HTERT RPE-1 (cell line): ENCODE data around the gene SRSF10.
"Not testable (repeated sequence)": the region's sequence is repeated elsewhere in the genome, so short reads cannot be mapped to it uniquely, and the experiment has no call there.

Experiments used
- in situ Hi-C: fragments of 300-500 bp; cut with MboI; formaldehyde crosslinking; loops from 4 replicates; pipeline ENCODE4 v1.14.3; 2020; ENCODE audit warnings: low sequenced_read_pairs

The SRSF10 gene

GRCh38 chr1:23999156-23999671, 19.1 kb upstream of the SRSF10 start:
- in situ Hi-C loops, result no loop called here

DNA sequence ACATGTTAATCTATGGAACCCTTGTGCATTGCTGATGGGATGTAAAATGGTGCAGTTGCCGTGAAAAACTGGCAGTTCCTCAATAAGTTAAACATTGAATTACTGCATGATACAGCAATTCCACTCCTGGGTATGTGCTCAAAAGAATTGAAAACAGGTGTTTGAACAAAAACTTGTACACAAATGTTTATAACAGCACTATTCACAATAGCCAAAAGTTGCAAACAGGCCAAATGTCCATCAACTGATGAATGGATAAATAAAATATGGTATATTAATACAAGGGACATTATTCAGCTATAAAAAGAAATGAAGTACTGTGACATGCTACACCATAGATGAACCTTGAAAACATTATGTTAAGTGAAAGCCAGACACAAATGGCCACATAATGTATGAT, 17.7 kb upstream of the SRSF10 start:
- in situ Hi-C loops, result no loop called here

GRCh38 chr1:23996700-23997229, 16.6 kb upstream of the SRSF10 start:
- in situ Hi-C loops, result no loop called here

- in situ Hi-C loops, result no loop called here
Observed at GRCh38 chr1:23995431-23995837, 15.3 kb upstream of the SRSF10 start.

- in situ Hi-C loops, result not testable (repeated sequence)
Observed at GRCh38 chr1:23992011-23992410, 11.9 kb upstream of the SRSF10 start.

DNA sequence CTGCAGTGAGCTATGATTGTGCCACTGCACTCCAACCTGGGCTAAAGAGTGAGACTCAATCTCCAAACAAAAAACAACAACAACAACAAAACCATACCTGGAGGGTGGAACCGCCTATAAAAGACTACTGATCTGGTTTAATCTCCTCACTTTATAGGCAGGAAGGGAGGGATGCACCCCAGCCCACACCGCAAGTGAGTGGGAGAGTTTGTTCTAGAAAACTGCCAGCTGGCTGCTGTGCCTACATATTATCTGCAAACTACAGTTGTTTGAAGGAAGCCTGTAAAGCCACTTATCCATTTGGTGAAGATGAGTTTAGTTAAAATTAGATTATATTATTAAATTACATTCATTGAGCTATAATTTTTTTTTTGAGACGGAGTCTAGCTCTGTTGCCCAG, 9.1 kb upstream of the SRSF10 start:
- in situ Hi-C loops, result no loop called here

GRCh38 chr1:23987038-23987437, 6.9 kb upstream of the SRSF10 start:
- in situ Hi-C loops, result not testable (repeated sequence)

- in situ Hi-C loops, result no loop called here
Observed at GRCh38 chr1:23984417-23985186, 4.5 kb upstream of the SRSF10 start.

DNA sequence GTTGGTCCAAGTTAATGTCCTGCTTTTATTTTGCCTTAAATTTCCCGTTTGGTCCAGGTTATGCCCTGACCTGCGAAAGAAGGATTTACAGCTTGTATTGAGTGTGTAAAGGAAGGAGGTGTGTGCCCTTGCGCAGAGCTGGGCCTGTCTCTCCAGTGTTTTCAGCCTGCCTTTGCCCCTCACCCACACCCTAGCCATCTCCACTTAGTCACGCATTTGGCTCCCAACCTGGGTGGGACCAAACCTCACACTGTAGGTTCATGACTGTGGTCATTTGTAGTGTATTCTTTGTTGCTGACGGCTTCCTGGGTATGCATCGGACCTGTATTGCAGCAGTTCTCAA, 572 bp upstream of the SRSF10 start:
- in situ Hi-C loops, result no loop called here

- in situ Hi-C loops, result no loop called here
Observed at GRCh38 chr1:23979387-23979880, 693 bp downstream of the SRSF10 start.

DNA sequence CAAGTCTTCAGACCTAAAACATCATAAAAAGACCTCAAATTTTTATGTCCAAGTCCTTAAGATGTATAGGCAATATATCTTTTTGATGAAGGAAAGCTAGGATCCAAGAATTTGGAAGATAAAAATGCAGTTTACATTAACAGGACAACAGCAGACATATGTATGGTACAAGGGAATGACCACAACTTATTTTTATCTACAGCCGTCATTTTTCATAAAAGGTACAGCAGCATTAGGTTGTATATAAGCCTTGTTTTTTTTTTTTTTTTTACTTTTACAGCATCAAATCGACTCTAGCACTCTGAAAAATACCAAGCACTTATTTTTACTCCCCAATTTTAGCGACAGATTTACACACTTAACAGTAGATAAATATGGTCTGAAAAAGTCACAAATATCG, 1.3 kb downstream of the SRSF10 start:
- in situ Hi-C loops, result no loop called here

- in situ Hi-C loops, result no loop called here
Observed at GRCh38 chr1:23977854-23978191, 2.3 kb downstream of the SRSF10 start.

GRCh38 chr1:23977187-23977853, 2.8 kb downstream of the SRSF10 start:
- in situ Hi-C loops, result no loop called here

- in situ Hi-C loops, result no loop called here
Observed at GRCh38 chr1:23967871-23968270, 12.3 kb downstream of the SRSF10 start.

DNA sequence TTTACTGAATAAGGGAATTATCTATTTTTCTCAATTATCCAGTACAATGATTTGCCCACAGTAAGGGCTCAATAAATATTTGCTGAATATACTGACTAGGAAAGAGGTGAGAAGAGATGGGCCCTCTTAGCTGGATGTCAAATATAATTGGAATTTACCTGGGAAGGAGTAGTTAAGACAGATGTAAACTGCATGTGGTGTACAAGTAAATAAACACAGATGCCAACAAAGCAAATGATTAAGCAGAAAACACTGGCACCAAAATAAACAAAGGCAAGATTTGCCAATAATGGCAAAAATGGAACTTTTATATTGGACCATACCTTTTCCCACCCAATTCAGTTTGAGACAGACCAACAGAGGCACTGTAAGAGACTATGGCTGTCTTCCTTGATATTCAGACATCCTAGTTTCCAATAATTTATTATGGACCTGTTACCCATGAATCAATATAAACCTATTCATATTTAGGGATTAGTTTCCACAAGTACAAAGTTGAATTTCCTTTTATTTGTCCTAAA, 13.1 kb downstream of the SRSF10 start:
- in situ Hi-C loops, result no loop called here

DNA sequence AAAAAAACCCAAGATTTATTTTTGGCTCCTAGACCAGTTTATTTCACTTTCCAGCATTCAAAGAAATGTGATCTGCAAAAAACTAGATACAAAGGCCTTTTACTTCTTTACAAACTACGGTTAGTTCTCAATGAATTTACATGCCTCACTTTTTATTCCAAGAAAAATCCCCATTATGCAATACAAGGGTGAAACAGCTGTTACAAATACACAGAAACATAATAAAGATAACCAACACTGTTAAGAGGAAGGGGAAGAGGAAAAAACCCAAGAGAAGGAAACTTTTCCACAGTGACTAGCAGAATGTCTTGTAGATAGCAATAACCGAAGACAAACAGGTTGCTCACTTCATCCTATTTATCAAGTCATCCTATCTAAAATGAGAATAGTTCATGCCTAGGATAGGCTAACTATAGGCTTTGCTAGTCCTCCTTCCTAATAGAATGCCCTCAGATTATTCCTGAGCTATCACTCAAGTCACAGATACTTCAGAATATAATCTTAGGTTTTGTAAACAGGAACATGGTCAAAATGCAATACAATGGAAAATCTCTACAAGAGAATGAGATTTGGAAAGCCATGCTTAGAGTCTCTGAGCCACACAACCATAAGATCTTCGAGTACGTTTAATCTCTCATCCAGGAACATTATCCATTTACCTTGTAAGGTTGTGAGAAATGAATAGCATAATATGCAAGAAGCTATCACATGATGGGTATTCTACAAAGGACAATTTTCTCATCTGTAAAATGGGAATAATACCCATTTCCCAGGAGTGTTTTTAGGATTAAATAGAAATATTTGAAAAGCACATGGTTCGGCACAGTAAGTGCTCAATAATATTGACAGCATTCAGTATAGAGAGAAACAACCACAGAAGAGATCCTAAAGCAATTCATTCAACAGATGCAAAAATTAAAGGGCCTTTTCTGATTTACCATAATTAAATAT, 15.1 kb downstream of the SRSF10 start:
- in situ Hi-C loops, result no loop called here

- in situ Hi-C loops, result no loop called here
Observed at GRCh38 chr1:23964235-23964668, 15.9 kb downstream of the SRSF10 start.

GRCh38 chr1:23963617-23964234, 16.4 kb downstream of the SRSF10 start:
- in situ Hi-C loops, result no loop called here

DNA sequence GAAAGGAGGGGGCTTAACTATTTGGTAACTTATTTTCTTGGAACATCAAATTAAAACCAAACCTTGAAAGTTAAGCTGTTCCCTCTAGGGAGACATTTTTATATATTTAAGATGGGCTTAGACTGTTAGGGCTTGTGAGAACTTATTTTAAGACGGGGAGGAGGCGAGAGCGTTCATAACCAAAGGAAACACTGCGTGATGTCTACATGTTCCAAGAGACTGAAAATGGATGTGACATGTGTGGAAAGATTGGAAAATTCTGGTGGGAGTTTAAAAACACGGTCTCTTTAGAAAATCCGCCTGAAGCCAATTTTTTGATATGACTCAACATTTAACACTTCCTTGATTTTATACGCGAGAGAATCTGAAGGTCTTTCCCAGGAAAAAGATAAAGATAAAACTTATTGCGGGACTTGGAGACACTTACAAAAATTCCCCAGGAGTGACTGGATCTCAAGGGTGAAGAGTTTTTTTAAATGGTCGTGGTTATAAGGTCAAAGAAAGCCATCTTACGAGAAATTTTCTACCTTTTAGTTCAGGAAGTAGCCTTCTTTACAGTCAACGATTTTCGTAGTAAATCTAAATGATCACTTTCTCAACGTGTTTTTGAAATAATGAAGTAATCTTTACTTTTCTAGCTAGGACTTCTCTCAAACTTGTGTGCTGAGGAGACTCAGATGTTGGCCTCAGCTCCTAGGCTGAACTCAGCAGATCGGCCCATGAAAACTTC, 19.7 kb downstream of the SRSF10 start:
- in situ Hi-C loops, result no loop called here
